OCI-LY7 (cell line): Measurements from ENCODE around the gene RFT1.

ENCODE experiments used
- CTCF ChIP-seq: fragments of 200-600 bp; sonication (generic); conservative IDR thresholded peaks from 2 replicates; pipeline ENCODE4 v1.5.1; 2014; ENCODE audit warnings: mild to moderate bottlenecking, antibody characterized with exemption, low read length, moderate library complexity, mixed read lengths
- EZH2phosphoT487 ChIP-seq: fragments of 200-600 bp; sonication (generic); IDR thresholded peaks from 2 replicates; pipeline ENCODE4 v1.6.1; 2018; ENCODE audit warnings: low read depth, borderline replicate concordance, mild to moderate bottlenecking, mixed run types, antibody characterized with exemption, low read length, moderate library complexity, mixed read lengths

GRCh38 chr3:53101956-53102355 lies 28.3 kb downstream of the RFT1 start:
- TF ChIP-seq CTCF (no peak), EZH2phosphoT487 (no peak)
